Peyer's patch (tissue), 4 donors: ENCODE data around the gene HELZ2. TPM values are rescaled to one million over a fixed set of nuclear protein-coding genes. Genes with fewer than 3 reads are reported as not detected.

Experiments used
- DNase-seq, 3 donors: peaks; one replicate each; pipeline ENCODE4 v3.0.0-alpha.2; 2017 to 2019
- H3K27ac ChIP-seq, 4 donors: fragments of 200-600 bp; sonication (generic); one replicate each; pipeline ENCODE4 v1.5.1; 2016 to 2019
- H3K27me3 ChIP-seq, 2 donors: fragments of 200-600 bp; sonication (generic); one replicate each; pipeline ENCODE4 v1.5.1; 2019
- H3K36me3 ChIP-seq, 3 donors: fragments of 200-600 bp; sonication (generic); one replicate each; pipeline ENCODE4 v1.5.1; 2016 to 2019
- H3K4me1 ChIP-seq, 4 donors: fragments of 200-600 bp; sonication (generic); one replicate each; pipeline ENCODE4 v1.5.1; 2016 to 2019
- H3K4me3 ChIP-seq, 4 donors: fragments of 200-600 bp; sonication (generic); 1 replicate in 3 of 4; 2 replicates in 1 of 4; pipeline ENCODE4 v1.5.1; 2016 to 2019; ENCODE audit warnings: mild to moderate bottlenecking in 1 of 4
- H3K9me3 ChIP-seq, 4 donors: fragments of 200-600 bp; sonication (generic); one replicate each; pipeline ENCODE4 v1.5.1; 2016 to 2019; ENCODE audit warnings: mild to moderate bottlenecking in 1 of 4
- CTCF ChIP-seq, 6 experiments: fragments of 450-650 bp in 4 of 6; fragments of 200-600 bp in 2 of 6; sonication (generic) in 1 of 6; IDR thresholded peaks; one replicate each; pipeline ENCODE4 v1.5.1; 2017 to 2019; ENCODE audit warnings: antibody characterized with exemption in 6 of 6, mild to moderate bottlenecking in 3 of 6, moderate library complexity in 1 of 6
- POLR2A ChIP-seq, 2 donors: fragments of 450-650 bp; IDR thresholded peaks; one replicate each; pipeline ENCODE4 v1.5.1; 2017; ENCODE audit warnings: antibody characterized with exemption in 2 of 2, mild to moderate bottlenecking in 2 of 2, moderate library complexity in 2 of 2
- total RNA-seq, 4 donors: library from RNA; depleted of rRNA; stranded (reverse); fragments of >200 nt; gene quantifications; one replicate each; pipeline ENCODE4 v1.1.0, GENCODE V29; 2016

Gene HELZ2
- total RNA-seq, 4 donors from 2014 or later = 32.2 to 42.0 (median 38.4) TPM

- Histone ChIP-seq H3K4me1 (peaks cover 0 to 7% (median 2%) of the 10 kb centered on the region in 4 donors), H3K27me3 (no peaks in the 10 kb centered on the region), H3K4me3 (no peak overlapping the region), H3K36me3 (no peaks in the 10 kb centered on the region), H3K9me3 (no peaks in the 10 kb centered on the region), H3K27ac (no peak overlapping the region)
- TF ChIP-seq CTCF (IDR thresholded peaks at IDR 0.05) = peak in 3 of 6 experiments; percentile 27 to 31 (median 29)
- no peak for TF ChIP-seq POLR2A (IDR thresholded peaks at IDR 0.05)
- no peak for DNase-seq
Measured at GRCh38 chr20:63578224-63579016, 4.4 kb upstream of the HELZ2 start.

DNA sequence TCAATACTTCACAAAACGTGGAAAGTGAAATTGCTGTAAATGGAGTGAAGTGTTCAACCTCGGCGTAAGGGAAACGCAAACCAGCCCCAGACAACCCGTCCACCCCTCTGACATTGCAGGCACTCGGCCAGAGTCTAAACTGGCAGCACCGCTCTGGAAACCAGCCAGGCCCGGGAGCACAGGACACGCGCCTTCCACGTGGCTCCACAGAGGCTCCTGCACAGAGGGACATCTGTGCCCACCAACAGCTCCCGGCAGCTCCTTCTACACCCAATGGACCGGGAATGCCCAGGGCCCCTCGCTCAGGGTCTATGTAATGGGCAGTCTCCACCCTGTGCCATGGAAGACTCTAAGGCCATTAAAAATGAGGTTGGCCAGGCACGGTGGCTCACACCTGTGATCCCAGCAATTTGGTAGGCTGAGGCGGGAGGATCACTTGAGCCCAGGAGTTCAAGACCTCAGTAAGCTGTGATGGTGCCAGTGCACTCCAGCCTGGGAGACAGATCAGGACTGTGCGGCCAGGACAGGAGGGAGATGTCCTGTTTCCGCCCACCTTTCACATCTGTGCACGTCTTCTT, 3.4 kb upstream of the HELZ2 start:
- Histone ChIP-seq H3K9me3 (no peaks in the 10 kb centered on the region), H3K27me3 (no peaks in the 10 kb centered on the region), H3K27ac (no peak overlapping the region), H3K4me3 (no peak overlapping the region), H3K4me1 (peaks cover 3 to 12% (median 9%) of the 10 kb centered on the region in 4 donors), H3K36me3 (peaks cover 0 to 2% (median 0%) of the 10 kb centered on the region in 3 donors)
- TF ChIP-seq CTCF (IDR thresholded peaks at IDR 0.05) (no peak), POLR2A (IDR thresholded peaks at IDR 0.05) (no peak)
- DNase-seq = peak in 1 of 3 donors; percentile 78

- Histone ChIP-seq H3K4me3 (no peak overlapping the region), H3K27me3 (no peaks in the 10 kb centered on the region), H3K9me3 (no peaks in the 10 kb centered on the region), H3K27ac (no peak overlapping the region), H3K4me1 (peaks cover 3 to 12% (median 9%) of the 10 kb centered on the region in 4 donors), H3K36me3 (peaks cover 0 to 8% (median 0%) of the 10 kb centered on the region in 3 donors)
- DNase-seq = no peak
- TF ChIP-seq CTCF (IDR thresholded peaks at IDR 0.05) (no peak), POLR2A (IDR thresholded peaks at IDR 0.05) (no peak)
Measured at GRCh38 chr20:63576311-63576710, 2.3 kb upstream of the HELZ2 start.

DNA sequence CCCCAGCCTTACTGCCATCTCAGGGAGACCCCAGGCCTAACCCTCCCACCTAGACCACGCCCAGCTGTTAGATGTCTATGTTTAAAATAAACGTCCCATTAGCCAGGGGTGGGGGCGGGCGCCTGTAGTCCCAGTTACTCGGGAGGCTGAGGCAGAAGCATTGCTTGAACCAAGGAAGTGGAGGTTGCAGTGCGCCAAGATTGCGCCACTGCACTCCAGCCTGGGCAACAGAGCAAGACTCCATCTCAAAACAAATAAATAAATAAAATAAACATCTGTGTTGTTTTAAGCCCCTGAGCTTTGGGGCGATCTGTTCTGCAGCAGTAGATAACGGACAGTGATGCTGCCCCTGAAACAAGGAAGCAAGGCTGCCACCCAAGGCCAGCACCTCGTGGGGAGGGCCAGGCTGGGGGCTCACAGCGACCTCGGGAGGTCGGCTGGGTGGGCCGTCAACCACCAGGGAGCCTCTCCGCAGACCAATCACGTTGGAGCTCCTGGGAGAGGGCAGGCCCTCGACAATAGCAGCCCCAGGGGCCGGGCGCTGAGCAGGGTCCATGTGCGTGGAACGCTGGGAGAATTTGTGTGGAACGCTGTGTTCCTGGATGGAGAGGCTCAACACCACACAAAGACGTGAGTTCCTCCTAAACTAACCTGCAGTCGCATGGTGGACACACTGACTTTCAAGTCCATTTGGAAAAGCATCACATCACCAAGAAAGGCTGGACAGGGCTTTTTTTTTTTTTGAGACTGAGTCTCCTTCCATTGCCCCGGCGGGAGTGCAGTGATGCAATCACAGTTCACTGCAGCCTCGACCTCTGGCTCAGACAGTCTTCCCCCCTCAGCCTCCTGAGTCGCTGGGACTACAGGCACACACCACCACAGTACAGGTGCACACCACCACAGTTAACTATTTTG, 1.0 kb upstream of the HELZ2 start:
- Histone ChIP-seq H3K27me3 (no peaks in the 10 kb centered on the region), H3K36me3 (peaks cover 0 to 8% (median 0%) of the 10 kb centered on the region in 3 donors), H3K4me3 (no peak overlapping the region), H3K27ac (peak overlapping the region in 2 of 4 donors; percentile 80 to 82), H3K9me3 (no peaks in the 10 kb centered on the region), H3K4me1 (peaks cover 3 to 12% (median 9%) of the 10 kb centered on the region in 4 donors)
- DNase-seq = no peak
- TF ChIP-seq POLR2A (IDR thresholded peaks at IDR 0.05) (no peak), CTCF (IDR thresholded peaks at IDR 0.05) (no peak)

DNA sequence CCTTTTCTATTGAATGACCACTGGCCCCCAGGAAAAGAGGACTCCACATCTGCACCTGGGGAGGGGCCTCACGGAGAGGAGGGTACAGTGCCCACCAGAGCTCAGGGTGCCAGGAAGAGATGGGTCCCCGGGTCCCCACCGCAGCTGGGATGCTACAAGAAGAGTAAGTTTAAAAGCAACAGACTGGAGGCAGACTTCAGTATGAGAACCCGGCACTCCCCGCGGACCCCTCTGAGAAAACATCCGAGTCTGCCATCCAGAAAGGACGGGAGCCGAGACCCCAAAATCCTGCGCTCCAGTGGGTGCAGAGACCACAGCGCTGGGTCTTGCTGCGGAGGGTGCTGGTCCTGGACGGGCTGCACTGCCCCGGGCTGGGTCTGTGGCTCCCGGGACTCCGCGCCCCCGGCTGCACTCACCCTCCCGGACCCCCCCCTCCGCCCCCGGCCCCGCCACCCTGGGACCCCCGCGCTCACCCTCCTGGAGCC, 350 bp downstream of the HELZ2 start:
- Histone ChIP-seq H3K9me3 (no peaks in the 10 kb centered on the region), H3K4me3 (peak overlapping the region; percentile 72 to 88 (median 80)), H3K27ac (peak overlapping the region; percentile 80 to 88 (median 84)), H3K4me1 (peaks cover 3 to 23% (median 12%) of the 10 kb centered on the region in 4 donors), H3K27me3 (no peaks in the 10 kb centered on the region), H3K36me3 (peaks cover 0 to 8% (median 0%) of the 10 kb centered on the region in 3 donors)
- TF ChIP-seq POLR2A (IDR thresholded peaks at IDR 0.05) (no peak), CTCF (IDR thresholded peaks at IDR 0.05) (no peak)
- DNase-seq = no peak
